Raji (cell line): ENCODE data around the gene RNF157.

Experiments used
- POLR2A ChIP-seq: IDR thresholded peaks from 2 replicates; pipeline ENCODE4 v1.6.1; 2011; ENCODE audit warnings: low read depth, low read length, control low read depth; ENCODE audit not compliant: insufficient read depth

The RNF157 gene

GRCh38 chr17:76095943-76096342 lies 144.3 kb downstream of the RNF157 start:
- TF ChIP-seq POLR2A = no peak

DNA sequence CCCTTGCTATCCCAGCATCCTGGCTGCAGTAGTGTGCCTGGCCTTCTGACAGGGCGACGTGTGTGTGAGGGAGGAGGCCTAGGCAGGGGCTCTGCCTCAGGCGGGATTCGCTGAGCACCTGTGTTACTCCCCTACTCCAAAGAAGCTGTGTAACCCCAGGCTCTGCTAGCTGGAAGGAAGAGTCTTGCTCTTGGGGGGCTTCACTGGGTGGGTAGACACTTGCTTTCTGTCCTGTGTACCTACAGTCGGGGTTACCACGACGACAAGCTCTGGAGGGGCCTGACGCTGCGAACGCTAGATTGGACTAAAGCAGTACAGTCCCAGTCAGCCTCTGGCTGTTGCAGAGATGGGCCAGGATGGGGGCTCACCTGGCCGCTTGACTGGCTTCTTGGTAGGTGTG lies 146.2 kb downstream of the RNF157 start:
- TF ChIP-seq POLR2A = no peak

- TF ChIP-seq POLR2A = no peak
Measured at GRCh38 chr17:76092526-76093413, 147.5 kb downstream of the RNF157 start.
